PFSK-1 (cell line): Measurements from ENCODE around the gene RAB31.
A peak's percentile ranks its signal among the peaks of the same experiment; 100 is the strongest.

ENCODE experiments used
- FOXP2 ChIP-seq: optimal IDR thresholded peaks from 2 replicates; pipeline ENCODE3; 2011; ENCODE audit warnings: borderline replicate concordance, control low read depth, inconsistent platforms; ENCODE audit not compliant: insufficient read depth; ENCODE audit errors: extremely low read length, extremely low read depth
- POLR2AphosphoS5 ChIP-seq: IDR thresholded peaks from 2 replicates; pipeline ENCODE4 v1.6.1; 2012; ENCODE audit warnings: low read depth, mild to moderate bottlenecking, control low read depth, low read length, moderate library complexity
- REST ChIP-seq, 2 experiments: IDR thresholded peaks; 2 replicates each; pipeline versions ENCODE4 v1.6.1 to v1.8.0; 2011 to 2012; ENCODE audit warnings: low read depth in 2 of 2, low read length in 2 of 2, control low read depth in 1 of 2, inconsistent platforms in 1 of 2, mild to moderate bottlenecking in 1 of 2, moderate library complexity in 1 of 2; ENCODE audit not compliant: insufficient read depth in 1 of 2
- SIN3A ChIP-seq: IDR thresholded peaks from 2 replicates; pipeline ENCODE4 v1.6.1; 2012; ENCODE audit warnings: mild to moderate bottlenecking, low read length, moderate library complexity, borderline replicate concordance; ENCODE audit not compliant: insufficient read depth
- TAF1 ChIP-seq: IDR thresholded peaks from 2 replicates; pipeline ENCODE4 v1.6.1; 2012; ENCODE audit warnings: low read length, control low read depth, borderline replicate concordance; ENCODE audit not compliant: insufficient read depth

Gene RAB31

GRCh38 chr18:9681217-9681616 lies 26.9 kb upstream of the RAB31 start:
- TF ChIP-seq TAF1 = no peak
- no peak for TF ChIP-seq SIN3A
- no peak for TF ChIP-seq FOXP2
- no peak for TF ChIP-seq REST (IDR thresholded peaks at IDR 0.05; ENCODE audit: insufficient read depth in 1 of 2, low read depth in 2 of 2, low read length in 2 of 2)
- TF ChIP-seq POLR2AphosphoS5 = no peak

- TF ChIP-seq POLR2AphosphoS5 (no peak), FOXP2 (no peak), REST (IDR thresholded peaks at IDR 0.05; ENCODE audit: insufficient read depth in 1 of 2, low read depth in 2 of 2, low read length in 2 of 2) (no peak), SIN3A (no peak), TAF1 (no peak)
Measured at GRCh38 chr18:9682572-9682971, 25.5 kb upstream of the RAB31 start.

- TF ChIP-seq REST (IDR thresholded peaks at IDR 0.05; ENCODE audit: insufficient read depth in 1 of 2, low read depth in 2 of 2, low read length in 2 of 2) (0 out of 4 replicates have a peak, but pooled peaks of 1 of the 2 experiments have one; percentile 34), FOXP2 (no peak)
Measured at GRCh38 chr18:9683418-9684396, 24.4 kb upstream of the RAB31 start.

GRCh38 chr18:9684881-9685614 lies 23.1 kb upstream of the RAB31 start:
- no peak for TF ChIP-seq SIN3A
- TF ChIP-seq POLR2AphosphoS5 = no peak

- TF ChIP-seq REST (IDR thresholded peaks at IDR 0.05; ENCODE audit: insufficient read depth in 1 of 2, low read depth in 2 of 2, low read length in 2 of 2) (no peak), SIN3A (no peak), TAF1 (no peak), FOXP2 (no peak), POLR2AphosphoS5 (no peak)
Measured at GRCh38 chr18:9685615-9685890, 22.5 kb upstream of the RAB31 start.
